ENCODE results near the gene SFTPD. TPM values are rescaled to one million over a fixed set of nuclear protein-coding genes. Genes with fewer than 3 reads are reported as not detected.

SFTPD gene
- total and polyA plus RNA-seq, 2 of the 8 experiments (the other 6 are each of a cell fraction or from before 2014, with no cell fraction given), result 0.21 to 0.54 TPM

- TF ChIP-seq KDM1A (IDR thresholded peaks at IDR 0.05; ENCODE audit: borderline replicate concordance, low read length), result 0 out of 2 replicates have a peak, but pooled peaks have one; percentile 14
- TF ChIP-seq ASH2L (IDR thresholded peaks at IDR 0.05; ENCODE audit: low read length), result peak; percentile 54
- 0 out of 4 replicates have a peak, but pooled peaks have one; percentile 19 to 29 for TF ChIP-seq HDAC2 (IDR thresholded peaks at IDR 0.05; ENCODE audit: borderline replicate concordance in 1 of 2, low read depth in 2 of 2, low read length in 2 of 2)
- peak; percentile 50; the same call in 1 of the 2 replicates for TF ChIP-seq SUZ12 (IDR thresholded peaks at IDR 0.05; ENCODE audit: low read length)
- TF ChIP-seq RFX5 (IDR thresholded peaks at IDR 0.05; ENCODE audit: borderline replicate concordance, low read depth, low read length), result no peak
- 0 out of 2 replicates have a peak, but pooled peaks have one; percentile 56 for TF ChIP-seq GABPA (IDR thresholded peaks at IDR 0.05; ENCODE audit: borderline replicate concordance, insufficient read depth, low read length)
- TF ChIP-seq, protein P1, sequence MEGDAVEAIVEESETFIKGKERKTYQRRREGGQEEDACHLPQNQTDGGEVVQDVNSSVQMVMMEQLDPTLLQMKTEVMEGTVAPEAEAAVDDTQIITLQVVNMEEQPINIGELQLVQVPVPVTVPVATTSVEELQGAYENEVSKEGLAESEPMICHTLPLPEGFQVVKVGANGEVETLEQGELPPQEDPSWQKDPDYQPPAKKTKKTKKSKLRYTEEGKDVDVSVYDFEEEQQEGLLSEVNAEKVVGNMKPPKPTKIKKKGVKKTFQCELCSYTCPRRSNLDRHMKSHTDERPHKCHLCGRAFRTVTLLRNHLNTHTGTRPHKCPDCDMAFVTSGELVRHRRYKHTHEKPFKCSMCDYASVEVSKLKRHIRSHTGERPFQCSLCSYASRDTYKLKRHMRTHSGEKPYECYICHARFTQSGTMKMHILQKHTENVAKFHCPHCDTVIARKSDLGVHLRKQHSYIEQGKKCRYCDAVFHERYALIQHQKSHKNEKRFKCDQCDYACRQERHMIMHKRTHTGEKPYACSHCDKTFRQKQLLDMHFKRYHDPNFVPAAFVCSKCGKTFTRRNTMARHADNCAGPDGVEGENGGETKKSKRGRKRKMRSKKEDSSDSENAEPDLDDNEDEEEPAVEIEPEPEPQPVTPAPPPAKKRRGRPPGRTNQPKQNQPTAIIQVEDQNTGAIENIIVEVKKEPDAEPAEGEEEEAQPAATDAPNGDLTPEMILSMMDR (IDR thresholded peaks at IDR 0.05; ENCODE audit: control extremely low read depth in 1 of 3, insufficient read depth in 1 of 3, low read depth in 1 of 3, low read length in 3 of 3), result peak in 2 of 3 experiments; percentile 5 to 10; a peak in 2 of 4 replicates
- peak; percentile 48; the same call in 1 of the 2 replicates for TF ChIP-seq TAF1 (IDR thresholded peaks at IDR 0.05; ENCODE audit: low read depth, low read length)
- TF ChIP-seq TAF7 (optimal IDR thresholded peaks at IDR 0.05; ENCODE audit: borderline replicate concordance, low read depth, low read length), result no peak
- no peak for TF ChIP-seq SRF (IDR thresholded peaks at IDR 0.05; ENCODE audit: low read depth, low read length)
- peak; percentile 21; the same call in 1 of the 2 replicates for TF ChIP-seq EGR1 (IDR thresholded peaks at IDR 0.05; ENCODE audit: borderline replicate concordance, low read depth, low read length)
- peak; percentile 39; the same call in 1 of the 2 replicates for TF ChIP-seq TBP (IDR thresholded peaks at IDR 0.05; ENCODE audit: low read depth, low read length)
- TF ChIP-seq, protein P2, sequence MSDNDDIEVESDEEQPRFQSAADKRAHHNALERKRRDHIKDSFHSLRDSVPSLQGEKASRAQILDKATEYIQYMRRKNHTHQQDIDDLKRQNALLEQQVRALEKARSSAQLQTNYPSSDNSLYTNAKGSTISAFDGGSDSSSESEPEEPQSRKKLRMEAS (IDR thresholded peaks at IDR 0.05), result peak; percentile 86
- no peak for TF ChIP-seq JUN (IDR thresholded peaks at IDR 0.05; ENCODE audit: low read depth, low read length)
- no peak for TF ChIP-seq SAP30 (IDR thresholded peaks at IDR 0.05; ENCODE audit: insufficient read depth, insufficient replicate concordance, low read length)
- peak; percentile 100 for TF ChIP-seq KDM4A (IDR thresholded peaks at IDR 0.05; ENCODE audit: low read depth, low read length, severe bottlenecking)
Measured at GRCh38 chr10:79981450-79982361, 32.8 kb upstream of the SFTPD start (continued).
